ENCODE data around the gene PTTG1IP.
"Not testable (repeated sequence)": the region's sequence is repeated elsewhere in the genome, so short reads cannot be mapped to it uniquely, and the experiment has no call there.

The PTTG1IP gene

GRCh38 chr21:44914176-44914874 lies 40.8 kb upstream of the PTTG1IP start:
- Histone ChIP-seq H3K4me3 (ENCODE audit: low read depth in 1 of 2, low read length in 2 of 2) (no peak overlapping the region), H3K27ac (ENCODE audit: low read length) (peak overlapping the region; percentile 77), H3K36me3 (ENCODE audit: insufficient read depth, low read length) (peaks cover 34% of the 10 kb centered on the region), H4K20me1 (ENCODE audit: insufficient read depth, low read length) (peaks cover 33% of the 10 kb centered on the region), H2AFZ (ENCODE audit: low read depth, low read length) (no peak overlapping the region), H3K4me1 (ENCODE audit: insufficient read depth, low read length) (peaks cover 73% of the 10 kb centered on the region), H3K4me2 (ENCODE audit: insufficient read depth, low read length) (no peak overlapping the region), H3K27me3 (ENCODE audit: insufficient read depth, low read length, poor library complexity) (no peaks in the 10 kb centered on the region), H3K9me3 (ENCODE audit: insufficient read depth, low read length, severe bottlenecking) (no peaks in the 10 kb centered on the region), H3K9ac (ENCODE audit: low read depth, low read length) (peak overlapping the region; percentile 40), H3K79me2 (ENCODE audit: insufficient read depth, low read length) (peaks cover 64% of the 10 kb centered on the region)
- ATAC-seq (ENCODE audit: insufficient read depth, low read depth) (peak; percentile 34), DNase-seq (peak; percentile 67)
- TF ChIP-seq, protein P1, sequence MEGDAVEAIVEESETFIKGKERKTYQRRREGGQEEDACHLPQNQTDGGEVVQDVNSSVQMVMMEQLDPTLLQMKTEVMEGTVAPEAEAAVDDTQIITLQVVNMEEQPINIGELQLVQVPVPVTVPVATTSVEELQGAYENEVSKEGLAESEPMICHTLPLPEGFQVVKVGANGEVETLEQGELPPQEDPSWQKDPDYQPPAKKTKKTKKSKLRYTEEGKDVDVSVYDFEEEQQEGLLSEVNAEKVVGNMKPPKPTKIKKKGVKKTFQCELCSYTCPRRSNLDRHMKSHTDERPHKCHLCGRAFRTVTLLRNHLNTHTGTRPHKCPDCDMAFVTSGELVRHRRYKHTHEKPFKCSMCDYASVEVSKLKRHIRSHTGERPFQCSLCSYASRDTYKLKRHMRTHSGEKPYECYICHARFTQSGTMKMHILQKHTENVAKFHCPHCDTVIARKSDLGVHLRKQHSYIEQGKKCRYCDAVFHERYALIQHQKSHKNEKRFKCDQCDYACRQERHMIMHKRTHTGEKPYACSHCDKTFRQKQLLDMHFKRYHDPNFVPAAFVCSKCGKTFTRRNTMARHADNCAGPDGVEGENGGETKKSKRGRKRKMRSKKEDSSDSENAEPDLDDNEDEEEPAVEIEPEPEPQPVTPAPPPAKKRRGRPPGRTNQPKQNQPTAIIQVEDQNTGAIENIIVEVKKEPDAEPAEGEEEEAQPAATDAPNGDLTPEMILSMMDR (IDR thresholded peaks at IDR 0.05; ENCODE audit: borderline replicate concordance, extremely low read depth, low read length, poor library complexity, severe bottlenecking), result no peak

GRCh38 chr21:44913425-44914175 lies 40.1 kb upstream of the PTTG1IP start:
- H3K79me2 ChIP-seq (ENCODE audit: insufficient read depth, low read length), result peaks cover 57% of the 10 kb centered on the region
- DNase-seq (no peak), ATAC-seq (ENCODE audit: insufficient read depth, low read depth) (no peak)
- no peak for TF ChIP-seq EZH2 (IDR thresholded peaks at IDR 0.05; ENCODE audit: borderline replicate concordance, low read depth, low read length, severe bottlenecking)
- TF ChIP-seq, protein P1 (IDR thresholded peaks at IDR 0.05; ENCODE audit: borderline replicate concordance, extremely low read depth, low read length, poor library complexity, severe bottlenecking), result no peak
- H3K9me3 ChIP-seq (ENCODE audit: insufficient read depth, low read length, severe bottlenecking), result no peaks in the 10 kb centered on the region
- peak overlapping the region; percentile 77 for H3K27ac ChIP-seq (ENCODE audit: low read length)
- no peaks in the 10 kb centered on the region for H3K27me3 ChIP-seq (ENCODE audit: insufficient read depth, low read length, poor library complexity)
- H3K9ac ChIP-seq (ENCODE audit: low read depth, low read length), result peak overlapping the region; percentile 40
- peaks cover 31% of the 10 kb centered on the region for H4K20me1 ChIP-seq (ENCODE audit: insufficient read depth, low read length)
- peak overlapping the region in 1 of 2 experiments; percentile 8; a peak in 1 of 4 replicates for H3K4me3 ChIP-seq (ENCODE audit: low read depth in 1 of 2, low read length in 2 of 2)
- no peak overlapping the region for H2AFZ ChIP-seq (ENCODE audit: low read depth, low read length)
- H3K36me3 ChIP-seq (ENCODE audit: insufficient read depth, low read length), result peaks cover 39% of the 10 kb centered on the region
- peaks cover 68% of the 10 kb centered on the region for H3K4me1 ChIP-seq (ENCODE audit: insufficient read depth, low read length)
- peak overlapping the region; percentile 21; the same call in 1 of the 2 replicates for H3K4me2 ChIP-seq (ENCODE audit: insufficient read depth, low read length)

DNA sequence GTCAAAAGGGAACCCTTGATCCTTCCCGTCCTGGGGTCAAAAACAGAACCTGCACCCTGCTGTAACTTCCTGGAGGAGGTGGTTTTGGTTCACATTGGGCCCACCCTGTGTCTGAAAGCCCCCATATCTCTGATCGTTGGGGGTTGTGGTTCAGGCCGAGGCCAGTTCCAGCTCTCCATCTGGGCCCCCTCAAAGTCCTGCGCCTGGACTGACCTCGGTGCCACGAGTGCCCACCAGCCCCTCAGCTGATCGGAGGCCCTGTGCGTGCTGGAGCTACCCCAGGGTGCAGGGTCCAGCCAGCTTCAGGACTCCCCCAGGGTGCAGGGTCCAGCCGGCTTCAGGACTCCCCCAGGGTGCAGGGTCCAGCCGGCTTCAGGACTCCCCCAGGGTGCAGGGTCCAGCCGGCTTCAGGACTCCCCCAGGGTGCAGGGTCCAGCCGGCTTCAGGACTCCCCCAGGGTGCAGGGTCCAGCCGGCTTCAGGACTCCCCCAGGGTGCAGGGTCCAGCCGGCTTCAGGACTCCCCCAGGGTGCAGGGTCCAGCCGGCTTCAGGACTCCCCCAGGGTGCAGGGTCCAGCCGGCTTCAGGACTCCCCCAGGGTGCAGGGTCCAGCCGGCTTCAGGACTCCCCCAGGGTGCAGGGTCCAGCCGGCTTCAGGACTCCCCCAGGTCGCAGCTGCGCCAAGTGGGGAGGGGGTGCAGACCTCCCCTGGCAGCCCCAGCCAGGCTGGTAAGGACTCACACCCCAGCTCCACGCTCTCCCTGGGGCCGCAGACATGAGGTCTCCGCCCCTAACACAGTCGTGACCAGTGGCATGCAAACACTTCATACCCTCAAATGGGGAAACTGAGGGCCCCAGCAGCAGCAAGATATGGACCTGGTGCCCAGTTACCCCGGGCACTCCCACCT lies 39.3 kb upstream of the PTTG1IP start:
- Histone ChIP-seq H3K9ac (ENCODE audit: low read depth, low read length) (peak overlapping the region; percentile 63), H3K4me1 (ENCODE audit: insufficient read depth, low read length) (peaks cover 60% of the 10 kb centered on the region), H3K79me2 (ENCODE audit: insufficient read depth, low read length) (peaks cover 49% of the 10 kb centered on the region), H3K36me3 (ENCODE audit: insufficient read depth, low read length) (peaks cover 32% of the 10 kb centered on the region), H4K20me1 (ENCODE audit: insufficient read depth, low read length) (peaks cover 24% of the 10 kb centered on the region), H3K4me2 (ENCODE audit: insufficient read depth, low read length) (peak overlapping the region; percentile 61), H3K4me3 (ENCODE audit: low read depth in 1 of 2, low read length in 2 of 2) (peak overlapping the region in 1 of 2 experiments; percentile 17; a peak in 1 of 4 replicates), H3K27ac (ENCODE audit: low read length) (peak overlapping the region; percentile 97)
- DNase-seq; H2AFZ ChIP-seq (ENCODE audit: low read depth, low read length); H3K9me3 ChIP-seq (ENCODE audit: insufficient read depth, low read length, severe bottlenecking); H3K27me3 ChIP-seq (ENCODE audit: insufficient read depth, low read length, poor library complexity): not testable (repeated sequence)
- peak; percentile 11; the same call in 2 of the 3 replicates for ATAC-seq (ENCODE audit: insufficient read depth, low read depth)
